ENCODE measurements around the gene FAF2.

DNA sequence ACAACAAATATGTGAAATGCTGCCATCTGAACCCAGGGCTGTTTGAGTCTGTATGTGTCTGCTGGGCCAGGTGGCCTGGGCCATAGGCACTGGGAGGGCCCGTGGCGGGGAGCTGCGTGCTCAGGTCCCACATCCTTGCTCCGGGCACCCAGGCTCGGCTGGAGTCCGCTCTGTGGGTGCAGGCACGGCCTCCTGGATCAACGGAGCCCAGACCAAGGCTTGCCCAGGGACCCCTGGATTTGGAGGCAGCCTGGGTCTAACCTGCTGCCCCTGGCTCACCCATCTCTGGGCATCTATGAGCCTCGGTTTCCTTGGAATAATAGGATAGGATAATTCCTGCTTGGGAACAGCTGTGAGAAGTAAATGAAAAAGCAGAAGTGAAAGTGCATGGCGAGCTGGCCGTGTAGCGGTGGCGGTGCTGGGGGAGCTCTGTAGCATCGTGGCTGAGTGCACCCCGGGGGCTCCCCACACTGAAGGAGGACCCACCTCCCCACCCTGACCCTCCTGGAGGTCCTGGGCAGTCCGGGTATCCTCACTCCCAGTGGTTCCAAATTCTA is 102.2 kb downstream of the FAF2 start:
- TF ChIP-seq CTCF (IDR thresholded peaks at IDR 0.05) (no peak), POLR2A (IDR thresholded peaks at IDR 0.05) (no peak)

Measured in adrenal gland (tissue), 5 donors.